ENCODE results near the gene AGMO.
"Not testable (repeated sequence)": the region's sequence is repeated elsewhere in the genome, so short reads cannot be mapped to it uniquely, and the experiment has no call there.

The AGMO gene

GRCh38 chr7:15546272-15546792 lies 15.5 kb downstream of the AGMO start:
- no peak overlapping the region for H3K4me3 ChIP-seq (ENCODE audit: low read length)
- H3K4me1 ChIP-seq (ENCODE audit: control insufficient read depth, insufficient read depth, low read length), result no peaks in the 10 kb centered on the region
- WGBS (ENCODE audit: insufficient coverage, insufficient read length), result no CpG with 5 or more reads among the region's 2 CpGs
- DNase-seq (ENCODE audit: low read depth, low spot score), result no peak
- H3K9me3 ChIP-seq (ENCODE audit: control insufficient read depth, insufficient read depth, low read length), result no peaks in the 10 kb centered on the region
- H3K27ac ChIP-seq (ENCODE audit: low read length), result no peak overlapping the region
- no peaks in the 10 kb centered on the region for H3K27me3 ChIP-seq (ENCODE audit: control insufficient read depth, insufficient read depth, low read length)
- H3K36me3 ChIP-seq (ENCODE audit: control insufficient read depth, insufficient read depth, low read length), result no peaks in the 10 kb centered on the region

- no peak for DNase-seq (ENCODE audit: low read depth, low spot score)
- no peak overlapping the region for H3K4me3 ChIP-seq (ENCODE audit: low read length)
- H3K27me3 ChIP-seq (ENCODE audit: control insufficient read depth, insufficient read depth, low read length), result no peaks in the 10 kb centered on the region
- no peak overlapping the region for H3K27ac ChIP-seq (ENCODE audit: low read length)
- H3K4me1 ChIP-seq (ENCODE audit: control insufficient read depth, insufficient read depth, low read length), result no peaks in the 10 kb centered on the region
- no CpG with 5 or more reads among the region's 2 CpGs for WGBS (ENCODE audit: insufficient coverage, insufficient read length)
- no peaks in the 10 kb centered on the region for H3K9me3 ChIP-seq (ENCODE audit: control insufficient read depth, insufficient read depth, low read length)
- H3K36me3 ChIP-seq (ENCODE audit: control insufficient read depth, insufficient read depth, low read length), result no peaks in the 10 kb centered on the region
Measured at GRCh38 chr7:15544050-15544449, 17.8 kb downstream of the AGMO start.

GRCh38 chr7:15543256-15543655 lies 18.6 kb downstream of the AGMO start:
- no peaks in the 10 kb centered on the region for H3K4me1 ChIP-seq (ENCODE audit: control insufficient read depth, insufficient read depth, low read length)
- DNase-seq (ENCODE audit: low read depth, low spot score), result no peak
- H3K27me3 ChIP-seq (ENCODE audit: control insufficient read depth, insufficient read depth, low read length), result no peaks in the 10 kb centered on the region
- no peaks in the 10 kb centered on the region for H3K36me3 ChIP-seq (ENCODE audit: control insufficient read depth, insufficient read depth, low read length)
- H3K9me3 ChIP-seq (ENCODE audit: control insufficient read depth, insufficient read depth, low read length), result no peaks in the 10 kb centered on the region
- H3K4me3 ChIP-seq (ENCODE audit: low read length), result no peak overlapping the region
- no CpG with 5 or more reads among the region's 1 CpG for WGBS (ENCODE audit: insufficient coverage, insufficient read length)
- no peak overlapping the region for H3K27ac ChIP-seq (ENCODE audit: low read length)

- Histone ChIP-seq H3K36me3 (ENCODE audit: control insufficient read depth, insufficient read depth, low read length) (no peaks in the 10 kb centered on the region), H3K4me3 (ENCODE audit: low read length) (no peak overlapping the region), H3K9me3 (ENCODE audit: control insufficient read depth, insufficient read depth, low read length) (no peaks in the 10 kb centered on the region), H3K4me1 (ENCODE audit: control insufficient read depth, insufficient read depth, low read length) (no peaks in the 10 kb centered on the region), H3K27ac (ENCODE audit: low read length) (no peak overlapping the region), H3K27me3 (ENCODE audit: control insufficient read depth, insufficient read depth, low read length) (no peaks in the 10 kb centered on the region)
- no peak for DNase-seq (ENCODE audit: low read depth, low spot score)
Measured at GRCh38 chr7:15527648-15528047, 34.2 kb downstream of the AGMO start.

GRCh38 chr7:15525652-15526263 lies 36.1 kb downstream of the AGMO start:
- Histone ChIP-seq H3K27ac (ENCODE audit: low read length) (no peak overlapping the region), H3K36me3 (ENCODE audit: control insufficient read depth, insufficient read depth, low read length) (no peaks in the 10 kb centered on the region), H3K4me3 (ENCODE audit: low read length) (no peak overlapping the region), H3K9me3 (ENCODE audit: control insufficient read depth, insufficient read depth, low read length) (no peaks in the 10 kb centered on the region), H3K4me1 (ENCODE audit: control insufficient read depth, insufficient read depth, low read length) (no peaks in the 10 kb centered on the region), H3K27me3 (ENCODE audit: control insufficient read depth, insufficient read depth, low read length) (no peaks in the 10 kb centered on the region)
- DNase-seq (ENCODE audit: low read depth, low spot score), result no peak
- no CpG with 5 or more reads among the region's 21 CpGs for WGBS (ENCODE audit: insufficient coverage, insufficient read length)

GRCh38 chr7:15524077-15524476 lies 37.7 kb downstream of the AGMO start:
- H3K9me3 ChIP-seq (ENCODE audit: control insufficient read depth, insufficient read depth, low read length), result no peaks in the 10 kb centered on the region
- no peak overlapping the region for H3K4me3 ChIP-seq (ENCODE audit: low read length)
- no peak overlapping the region for H3K27ac ChIP-seq (ENCODE audit: low read length)
- no CpG with 5 or more reads among the region's 1 CpG for WGBS (ENCODE audit: insufficient coverage, insufficient read length)
- no peaks in the 10 kb centered on the region for H3K36me3 ChIP-seq (ENCODE audit: control insufficient read depth, insufficient read depth, low read length)
- H3K4me1 ChIP-seq (ENCODE audit: control insufficient read depth, insufficient read depth, low read length), result no peaks in the 10 kb centered on the region
- no peaks in the 10 kb centered on the region for H3K27me3 ChIP-seq (ENCODE audit: control insufficient read depth, insufficient read depth, low read length)
- no peak for DNase-seq (ENCODE audit: low read depth, low spot score)

- not testable (repeated sequence) for DNase-seq (ENCODE audit: low read depth, low spot score); H3K27ac ChIP-seq (ENCODE audit: low read length); H3K36me3 ChIP-seq (ENCODE audit: control insufficient read depth, insufficient read depth, low read length); H3K4me1 ChIP-seq (ENCODE audit: control insufficient read depth, insufficient read depth, low read length); H3K27me3 ChIP-seq (ENCODE audit: control insufficient read depth, insufficient read depth, low read length); H3K4me3 ChIP-seq (ENCODE audit: low read length); H3K9me3 ChIP-seq (ENCODE audit: control insufficient read depth, insufficient read depth, low read length)
- no CpG with 5 or more reads among the region's 7 CpGs for WGBS (ENCODE audit: insufficient coverage, insufficient read length)
Measured at GRCh38 chr7:15517865-15518264, 44.0 kb downstream of the AGMO start.

- Histone ChIP-seq H3K27me3 (ENCODE audit: control insufficient read depth, insufficient read depth, low read length) (no peaks in the 10 kb centered on the region), H3K4me3 (ENCODE audit: low read length) (no peak overlapping the region), H3K9me3 (ENCODE audit: control insufficient read depth, insufficient read depth, low read length) (no peaks in the 10 kb centered on the region), H3K36me3 (ENCODE audit: control insufficient read depth, insufficient read depth, low read length) (no peaks in the 10 kb centered on the region), H3K27ac (ENCODE audit: low read length) (no peak overlapping the region), H3K4me1 (ENCODE audit: control insufficient read depth, insufficient read depth, low read length) (peaks cover 3% of the 10 kb centered on the region; the same call in 1 of the 2 replicates)
- no CpG with 5 or more reads among the region's 4 CpGs for WGBS (ENCODE audit: insufficient coverage, insufficient read length)
- no peak for DNase-seq (ENCODE audit: low read depth, low spot score)
Measured at GRCh38 chr7:15515252-15515651, 46.6 kb downstream of the AGMO start.

GRCh38 chr7:15508258-15508657 lies 53.6 kb downstream of the AGMO start:
- no peaks in the 10 kb centered on the region for H3K36me3 ChIP-seq (ENCODE audit: control insufficient read depth, insufficient read depth, low read length)
- no peak overlapping the region for H3K27ac ChIP-seq (ENCODE audit: low read length)
- WGBS (ENCODE audit: insufficient coverage, insufficient read length), result no CpG with 5 or more reads among the region's 3 CpGs
- no peak for DNase-seq (ENCODE audit: low read depth, low spot score)
- no peaks in the 10 kb centered on the region for H3K4me1 ChIP-seq (ENCODE audit: control insufficient read depth, insufficient read depth, low read length)
- H3K27me3 ChIP-seq (ENCODE audit: control insufficient read depth, insufficient read depth, low read length), result no peaks in the 10 kb centered on the region
- H3K9me3 ChIP-seq (ENCODE audit: control insufficient read depth, insufficient read depth, low read length), result no peaks in the 10 kb centered on the region
- H3K4me3 ChIP-seq (ENCODE audit: low read length), result no peak overlapping the region

GRCh38 chr7:15507708-15508107 lies 54.1 kb downstream of the AGMO start:
- Histone ChIP-seq H3K36me3 (ENCODE audit: control insufficient read depth, insufficient read depth, low read length) (no peaks in the 10 kb centered on the region), H3K9me3 (ENCODE audit: control insufficient read depth, insufficient read depth, low read length) (no peaks in the 10 kb centered on the region), H3K4me1 (ENCODE audit: control insufficient read depth, insufficient read depth, low read length) (no peaks in the 10 kb centered on the region), H3K27me3 (ENCODE audit: control insufficient read depth, insufficient read depth, low read length) (no peaks in the 10 kb centered on the region), H3K27ac (ENCODE audit: low read length) (no peak overlapping the region), H3K4me3 (ENCODE audit: low read length) (no peak overlapping the region)
- WGBS (ENCODE audit: insufficient coverage, insufficient read length), result no CpG with 5 or more reads among the region's 3 CpGs
- DNase-seq (ENCODE audit: low read depth, low spot score), result no peak

GRCh38 chr7:15507171-15507570 lies 54.6 kb downstream of the AGMO start:
- no peak overlapping the region for H3K27ac ChIP-seq (ENCODE audit: low read length)
- H3K4me1 ChIP-seq (ENCODE audit: control insufficient read depth, insufficient read depth, low read length), result no peaks in the 10 kb centered on the region
- no peak overlapping the region for H3K4me3 ChIP-seq (ENCODE audit: low read length)
- DNase-seq (ENCODE audit: low read depth, low spot score), result no peak
- H3K9me3 ChIP-seq (ENCODE audit: control insufficient read depth, insufficient read depth, low read length), result no peaks in the 10 kb centered on the region
- no CpG with 5 or more reads among the region's 3 CpGs for WGBS (ENCODE audit: insufficient coverage, insufficient read length)
- no peaks in the 10 kb centered on the region for H3K36me3 ChIP-seq (ENCODE audit: control insufficient read depth, insufficient read depth, low read length)
- no peaks in the 10 kb centered on the region for H3K27me3 ChIP-seq (ENCODE audit: control insufficient read depth, insufficient read depth, low read length)
